ENCODE data around the gene PAQR8.

Gene PAQR8

GRCh38 chr6:52424513-52424912 lies 62.6 kb downstream of the PAQR8 start:
- TF ChIP-seq TCF12 (IDR thresholded peaks at IDR 0.05; ENCODE audit: low read depth) = no peak
- TF ChIP-seq TEAD4 (IDR thresholded peaks at IDR 0.05) = no peak
- TF ChIP-seq, protein P1, sequence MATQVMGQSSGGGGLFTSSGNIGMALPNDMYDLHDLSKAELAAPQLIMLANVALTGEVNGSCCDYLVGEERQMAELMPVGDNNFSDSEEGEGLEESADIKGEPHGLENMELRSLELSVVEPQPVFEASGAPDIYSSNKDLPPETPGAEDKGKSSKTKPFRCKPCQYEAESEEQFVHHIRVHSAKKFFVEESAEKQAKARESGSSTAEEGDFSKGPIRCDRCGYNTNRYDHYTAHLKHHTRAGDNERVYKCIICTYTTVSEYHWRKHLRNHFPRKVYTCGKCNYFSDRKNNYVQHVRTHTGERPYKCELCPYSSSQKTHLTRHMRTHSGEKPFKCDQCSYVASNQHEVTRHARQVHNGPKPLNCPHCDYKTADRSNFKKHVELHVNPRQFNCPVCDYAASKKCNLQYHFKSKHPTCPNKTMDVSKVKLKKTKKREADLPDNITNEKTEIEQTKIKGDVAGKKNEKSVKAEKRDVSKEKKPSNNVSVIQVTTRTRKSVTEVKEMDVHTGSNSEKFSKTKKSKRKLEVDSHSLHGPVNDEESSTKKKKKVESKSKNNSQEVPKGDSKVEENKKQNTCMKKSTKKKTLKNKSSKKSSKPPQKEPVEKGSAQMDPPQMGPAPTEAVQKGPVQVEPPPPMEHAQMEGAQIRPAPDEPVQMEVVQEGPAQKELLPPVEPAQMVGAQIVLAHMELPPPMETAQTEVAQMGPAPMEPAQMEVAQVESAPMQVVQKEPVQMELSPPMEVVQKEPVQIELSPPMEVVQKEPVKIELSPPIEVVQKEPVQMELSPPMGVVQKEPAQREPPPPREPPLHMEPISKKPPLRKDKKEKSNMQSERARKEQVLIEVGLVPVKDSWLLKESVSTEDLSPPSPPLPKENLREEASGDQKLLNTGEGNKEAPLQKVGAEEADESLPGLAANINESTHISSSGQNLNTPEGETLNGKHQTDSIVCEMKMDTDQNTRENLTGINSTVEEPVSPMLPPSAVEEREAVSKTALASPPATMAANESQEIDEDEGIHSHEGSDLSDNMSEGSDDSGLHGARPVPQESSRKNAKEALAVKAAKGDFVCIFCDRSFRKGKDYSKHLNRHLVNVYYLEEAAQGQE (IDR thresholded peaks at IDR 0.05; ENCODE audit: low read depth) = no peak
- no peak for TF ChIP-seq EGR1 (IDR thresholded peaks at IDR 0.05)
- TF ChIP-seq FOXM1 (IDR thresholded peaks at IDR 0.05; ENCODE audit: borderline replicate concordance, low read depth) = no peak
- no peak for TF ChIP-seq CREB1 (IDR thresholded peaks at IDR 0.05; ENCODE audit: low read depth)
- no peak for TF ChIP-seq TAF1 (IDR thresholded peaks at IDR 0.05; ENCODE audit: low read depth)
- TF ChIP-seq RAD21 (IDR thresholded peaks at IDR 0.05; ENCODE audit: low read depth) = no peak
- no peak for TF ChIP-seq MAX (IDR thresholded peaks at IDR 0.05)
- TF ChIP-seq CEBPB (IDR thresholded peaks at IDR 0.05) = no peak
- TF ChIP-seq YY1 (IDR thresholded peaks at IDR 0.05; ENCODE audit: low read depth) = no peak
- TF ChIP-seq, protein P2, sequence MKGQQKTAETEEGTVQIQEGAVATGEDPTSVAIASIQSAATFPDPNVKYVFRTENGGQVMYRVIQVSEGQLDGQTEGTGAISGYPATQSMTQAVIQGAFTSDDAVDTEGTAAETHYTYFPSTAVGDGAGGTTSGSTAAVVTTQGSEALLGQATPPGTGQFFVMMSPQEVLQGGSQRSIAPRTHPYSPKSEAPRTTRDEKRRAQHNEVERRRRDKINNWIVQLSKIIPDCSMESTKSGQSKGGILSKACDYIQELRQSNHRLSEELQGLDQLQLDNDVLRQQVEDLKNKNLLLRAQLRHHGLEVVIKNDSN (IDR thresholded peaks at IDR 0.05) = no peak
- TF ChIP-seq ZBTB7A (IDR thresholded peaks at IDR 0.05; ENCODE audit: low read depth) = no peak
- TF ChIP-seq NFIC (IDR thresholded peaks at IDR 0.05) = no peak
- no peak for TF ChIP-seq EP300 (IDR thresholded peaks at IDR 0.05; ENCODE audit: borderline replicate concordance)

DNA sequence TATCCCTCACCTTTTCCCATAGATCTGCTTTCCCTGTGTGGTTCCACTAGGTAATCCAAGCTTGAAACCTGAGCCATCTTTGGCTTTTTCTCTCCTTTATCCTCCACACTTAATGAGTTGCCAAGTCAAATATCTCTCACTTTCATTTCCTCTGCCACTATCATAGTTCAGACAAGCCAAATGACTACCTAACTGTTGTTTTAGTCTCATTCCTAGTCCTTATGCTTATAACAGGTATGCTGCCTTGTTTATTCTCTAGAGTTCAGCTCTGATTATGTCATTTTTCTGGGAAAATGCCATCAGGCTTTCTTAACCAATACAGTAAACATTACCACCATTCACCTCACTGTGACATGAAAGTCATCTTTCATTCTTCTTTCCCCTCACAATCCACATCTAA lies 64.7 kb downstream of the PAQR8 start:
- TF ChIP-seq FOXM1 (IDR thresholded peaks at IDR 0.05; ENCODE audit: borderline replicate concordance, low read depth) (no peak), CREB1 (IDR thresholded peaks at IDR 0.05; ENCODE audit: low read depth) (no peak), EP300 (IDR thresholded peaks at IDR 0.05; ENCODE audit: borderline replicate concordance) (no peak), RAD21 (IDR thresholded peaks at IDR 0.05; ENCODE audit: low read depth) (no peak), TAF1 (IDR thresholded peaks at IDR 0.05; ENCODE audit: low read depth) (no peak), ZBTB7A (IDR thresholded peaks at IDR 0.05; ENCODE audit: low read depth) (no peak), CEBPB (IDR thresholded peaks at IDR 0.05) (no peak), NFIC (IDR thresholded peaks at IDR 0.05) (no peak), YY1 (IDR thresholded peaks at IDR 0.05; ENCODE audit: low read depth) (no peak)
- TF ChIP-seq, protein P1 (IDR thresholded peaks at IDR 0.05; ENCODE audit: low read depth) = no peak

DNA sequence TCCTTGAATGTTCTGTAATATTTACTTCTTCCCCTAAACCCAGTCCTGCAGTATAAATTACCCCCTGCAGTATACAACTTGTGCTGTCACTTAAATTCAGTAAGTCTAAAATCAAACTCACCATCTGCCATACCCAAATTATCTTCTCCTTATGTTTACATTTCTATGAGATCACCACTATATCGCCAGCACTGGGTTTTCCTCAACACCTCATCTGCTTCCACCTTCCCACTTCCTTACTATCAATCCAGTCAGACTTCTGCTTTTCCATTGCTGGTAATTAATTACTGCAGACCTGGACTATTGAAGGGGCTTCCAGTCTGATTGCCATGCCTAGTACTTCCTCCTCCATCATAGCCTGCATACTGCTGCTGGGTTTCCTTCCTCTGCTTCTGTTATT lies 73.4 kb downstream of the PAQR8 start:
- TF ChIP-seq NFIC (IDR thresholded peaks at IDR 0.05) (no peak), TAF1 (IDR thresholded peaks at IDR 0.05; ENCODE audit: low read depth) (no peak), MAX (IDR thresholded peaks at IDR 0.05) (no peak), ZBTB7A (IDR thresholded peaks at IDR 0.05; ENCODE audit: low read depth) (no peak), RAD21 (IDR thresholded peaks at IDR 0.05; ENCODE audit: low read depth) (no peak), TCF12 (IDR thresholded peaks at IDR 0.05; ENCODE audit: low read depth) (no peak), CEBPB (IDR thresholded peaks at IDR 0.05) (no peak), YY1 (IDR thresholded peaks at IDR 0.05; ENCODE audit: low read depth) (no peak), CREB1 (IDR thresholded peaks at IDR 0.05; ENCODE audit: low read depth) (no peak), EP300 (IDR thresholded peaks at IDR 0.05; ENCODE audit: borderline replicate concordance) (no peak)

- TF ChIP-seq TEAD4 (IDR thresholded peaks at IDR 0.05) = no peak
- TF ChIP-seq YY1 (IDR thresholded peaks at IDR 0.05; ENCODE audit: low read depth) = no peak
- TF ChIP-seq, protein P2 (IDR thresholded peaks at IDR 0.05) = no peak
- no peak for TF ChIP-seq NFIC (IDR thresholded peaks at IDR 0.05)
- no peak for TF ChIP-seq EP300 (IDR thresholded peaks at IDR 0.05; ENCODE audit: borderline replicate concordance)
- TF ChIP-seq TCF12 (IDR thresholded peaks at IDR 0.05; ENCODE audit: low read depth) = no peak
- no peak for TF ChIP-seq ZBTB7A (IDR thresholded peaks at IDR 0.05; ENCODE audit: low read depth)
- TF ChIP-seq EGR1 (IDR thresholded peaks at IDR 0.05) = no peak
- TF ChIP-seq CEBPB (IDR thresholded peaks at IDR 0.05) = no peak
- TF ChIP-seq, protein P1 (IDR thresholded peaks at IDR 0.05; ENCODE audit: low read depth) = no peak
- no peak for TF ChIP-seq TAF1 (IDR thresholded peaks at IDR 0.05; ENCODE audit: low read depth)
- no peak for TF ChIP-seq MAX (IDR thresholded peaks at IDR 0.05)
- no peak for TF ChIP-seq CREB1 (IDR thresholded peaks at IDR 0.05; ENCODE audit: low read depth)
- TF ChIP-seq RAD21 (IDR thresholded peaks at IDR 0.05; ENCODE audit: low read depth) = no peak
- no peak for TF ChIP-seq FOXM1 (IDR thresholded peaks at IDR 0.05; ENCODE audit: borderline replicate concordance, low read depth)
Measured at GRCh38 chr6:52438926-52439325, 77.0 kb downstream of the PAQR8 start.
